GM12874 (cell line): ENCODE measurements around the gene SCUBE1.

Experiments
- TF ChIP-seq, protein P1 (sequence below): IDR thresholded peaks from 2 replicates; pipeline ENCODE4 v1.5.1; 2011; ENCODE audit warnings: low read depth, mild to moderate bottlenecking, control low read depth, low read length, moderate library complexity; ENCODE audit not compliant: insufficient read depth

Gene SCUBE1

DNA sequence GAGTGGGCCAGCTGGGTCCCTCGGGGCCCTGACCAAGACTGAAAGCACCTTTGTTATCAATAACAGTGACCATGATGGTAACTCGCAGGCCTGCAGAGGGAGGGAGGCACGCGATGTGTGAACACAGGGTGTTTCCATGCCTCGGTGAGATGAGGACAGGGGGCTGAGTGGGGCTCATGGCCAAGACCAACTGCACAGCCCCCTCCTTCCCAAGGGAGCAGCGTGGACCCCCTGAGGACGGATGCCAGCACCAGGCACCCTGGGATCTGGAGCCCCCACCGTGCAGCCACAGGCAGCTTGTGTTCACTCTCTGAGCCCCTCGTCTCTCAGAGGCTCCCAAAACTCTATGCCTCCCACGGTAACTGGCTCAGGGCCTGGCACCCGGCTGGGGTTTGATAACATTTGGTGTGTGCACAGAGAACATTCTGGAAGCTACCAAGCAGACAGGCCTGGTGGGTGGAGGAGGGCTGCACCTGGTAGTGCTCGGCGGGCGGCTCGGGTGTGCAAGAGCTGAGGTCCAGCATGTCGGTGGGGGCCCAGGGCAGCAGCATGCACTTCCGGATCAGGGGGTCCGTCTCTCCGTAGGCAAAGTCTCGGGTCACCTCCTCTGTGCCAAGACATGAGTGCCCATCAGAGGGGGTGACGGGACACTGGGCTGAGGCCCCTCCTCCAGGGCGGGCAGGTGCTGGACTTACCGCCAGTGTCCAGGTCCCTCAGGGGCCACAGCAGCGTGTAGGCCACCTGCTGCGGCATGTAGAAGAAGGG lies 163.8 kb downstream of the SCUBE1 start:
- TF ChIP-seq, protein P1, sequence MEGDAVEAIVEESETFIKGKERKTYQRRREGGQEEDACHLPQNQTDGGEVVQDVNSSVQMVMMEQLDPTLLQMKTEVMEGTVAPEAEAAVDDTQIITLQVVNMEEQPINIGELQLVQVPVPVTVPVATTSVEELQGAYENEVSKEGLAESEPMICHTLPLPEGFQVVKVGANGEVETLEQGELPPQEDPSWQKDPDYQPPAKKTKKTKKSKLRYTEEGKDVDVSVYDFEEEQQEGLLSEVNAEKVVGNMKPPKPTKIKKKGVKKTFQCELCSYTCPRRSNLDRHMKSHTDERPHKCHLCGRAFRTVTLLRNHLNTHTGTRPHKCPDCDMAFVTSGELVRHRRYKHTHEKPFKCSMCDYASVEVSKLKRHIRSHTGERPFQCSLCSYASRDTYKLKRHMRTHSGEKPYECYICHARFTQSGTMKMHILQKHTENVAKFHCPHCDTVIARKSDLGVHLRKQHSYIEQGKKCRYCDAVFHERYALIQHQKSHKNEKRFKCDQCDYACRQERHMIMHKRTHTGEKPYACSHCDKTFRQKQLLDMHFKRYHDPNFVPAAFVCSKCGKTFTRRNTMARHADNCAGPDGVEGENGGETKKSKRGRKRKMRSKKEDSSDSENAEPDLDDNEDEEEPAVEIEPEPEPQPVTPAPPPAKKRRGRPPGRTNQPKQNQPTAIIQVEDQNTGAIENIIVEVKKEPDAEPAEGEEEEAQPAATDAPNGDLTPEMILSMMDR: no peak

DNA sequence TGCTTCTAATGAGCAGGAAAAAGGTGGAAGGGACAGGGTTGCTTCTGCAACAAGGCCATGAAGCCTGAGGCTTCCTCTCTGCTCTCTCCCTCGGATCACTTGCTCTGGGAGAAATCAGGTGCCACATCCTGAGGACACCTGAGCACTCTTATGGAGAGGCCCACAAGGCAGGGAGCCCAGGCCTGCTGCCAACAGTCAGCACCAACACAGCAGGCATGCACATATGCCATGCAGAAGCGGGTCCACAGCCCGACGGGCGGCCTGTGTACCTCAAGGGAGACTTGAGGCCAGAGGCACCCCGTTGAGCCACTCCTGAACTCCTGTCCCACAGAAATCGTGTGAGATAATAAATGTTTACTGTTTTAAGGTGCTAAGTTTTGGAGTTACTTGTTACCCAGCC lies 165.7 kb downstream of the SCUBE1 start:
- TF ChIP-seq, protein P1: no peak

DNA sequence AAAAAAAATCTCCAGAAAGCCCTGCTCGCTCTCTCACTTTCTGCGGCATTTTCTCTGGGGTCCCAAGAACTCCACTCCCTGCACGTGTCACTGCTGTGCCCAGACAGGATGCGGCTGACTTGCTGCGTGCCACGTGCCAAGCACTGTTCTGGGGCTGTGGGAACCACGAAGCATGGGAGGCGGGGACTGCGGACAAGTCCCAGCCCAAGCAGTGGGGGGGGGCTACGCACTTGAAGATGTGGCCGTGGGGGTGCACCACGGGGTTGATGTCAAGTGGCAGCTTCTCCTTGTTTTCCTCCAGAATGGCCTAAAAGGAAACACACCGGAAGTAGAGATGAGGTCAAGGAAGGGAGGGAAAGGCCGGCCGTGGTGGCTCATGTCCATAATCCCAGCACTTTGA lies 167.1 kb downstream of the SCUBE1 start:
- TF ChIP-seq, protein P1: no peak

DNA sequence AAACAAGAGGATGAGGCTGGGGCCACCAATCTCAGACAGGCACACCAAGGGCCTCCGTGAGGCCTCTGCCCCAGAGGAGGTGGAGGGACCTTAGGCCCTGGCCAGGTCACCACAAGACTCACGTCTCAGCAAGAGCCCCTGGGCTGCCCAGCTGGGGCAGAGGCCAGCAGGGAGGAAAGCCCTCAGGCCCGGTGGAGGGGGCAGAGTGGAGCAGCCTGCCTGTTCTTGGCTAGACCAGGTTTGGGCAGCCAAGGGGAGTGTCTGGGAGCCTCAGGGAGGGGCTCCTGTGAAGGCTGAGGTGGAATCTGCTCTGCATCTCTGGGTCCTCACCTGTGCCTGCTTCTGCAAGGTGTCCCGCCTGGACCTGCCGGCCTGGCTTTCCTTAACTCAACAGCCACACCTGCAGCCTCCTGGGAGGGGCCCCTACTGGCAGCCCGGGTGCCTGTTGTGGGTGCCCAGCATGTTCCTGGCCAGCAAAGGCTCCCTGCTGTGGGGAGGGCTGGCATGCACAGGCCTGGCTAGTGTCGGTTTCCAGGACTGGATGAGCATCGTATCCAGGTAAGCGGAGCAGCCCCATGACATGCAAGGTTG lies 168.1 kb downstream of the SCUBE1 start:
- TF ChIP-seq, protein P1: no peak

DNA sequence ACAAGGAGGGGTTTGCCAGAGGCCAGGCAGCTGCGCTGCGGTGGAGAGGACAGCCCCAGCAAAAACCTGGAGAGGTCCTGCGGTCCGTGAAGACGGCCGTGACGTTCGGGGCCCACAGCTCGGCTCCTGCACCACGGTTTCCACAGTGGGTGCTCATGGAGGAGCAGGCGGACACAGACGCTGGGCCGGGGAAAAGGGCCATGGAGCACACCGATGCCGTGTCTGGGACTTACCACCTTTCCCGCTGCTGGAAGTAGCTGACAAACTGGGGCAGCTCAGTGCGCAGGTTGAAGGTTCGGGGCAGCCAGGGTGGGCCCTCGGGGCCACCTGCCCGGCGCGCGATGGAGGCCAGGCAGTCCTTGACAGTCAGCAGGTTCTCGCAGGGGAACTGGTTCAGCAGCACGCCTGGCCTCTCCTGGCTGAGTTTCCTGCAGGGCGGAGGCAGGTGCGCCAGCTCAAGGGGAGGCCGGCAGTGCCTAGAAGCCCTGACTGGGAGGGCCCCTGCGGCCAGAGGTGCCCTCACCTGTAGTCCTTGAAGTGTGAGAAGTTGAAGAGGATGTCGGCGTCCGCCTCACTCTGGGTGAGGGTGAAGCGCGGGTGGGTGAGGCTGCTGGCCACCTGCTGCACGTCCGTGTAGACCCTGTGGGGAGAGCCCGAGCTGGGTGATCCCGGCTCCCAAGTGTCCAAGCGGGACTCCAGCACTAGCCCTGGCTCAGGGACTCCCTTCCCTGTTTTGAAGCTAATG lies 169.0 kb downstream of the SCUBE1 start:
- TF ChIP-seq, protein P1: no peak

DNA sequence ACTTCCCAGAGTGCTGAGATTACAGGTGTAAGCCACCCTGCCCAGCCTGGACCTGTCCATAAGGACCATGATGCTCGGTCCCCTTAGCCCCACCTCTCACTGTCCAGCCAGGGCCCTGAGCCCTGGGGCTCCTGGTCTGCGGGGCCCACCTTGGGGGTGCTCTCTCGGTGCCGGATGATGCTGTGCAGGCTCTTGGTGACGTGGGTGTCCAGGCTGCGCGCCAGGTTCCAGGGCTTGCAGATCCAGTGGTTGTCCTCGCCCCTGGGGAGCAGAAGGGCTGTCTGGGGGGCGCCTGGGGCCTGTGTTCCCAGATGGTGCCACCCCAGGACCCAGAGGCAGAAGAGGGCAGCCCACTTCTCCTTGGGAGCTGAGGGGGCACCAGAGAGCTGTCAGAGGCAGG lies 169.6 kb downstream of the SCUBE1 start:
- TF ChIP-seq, protein P1: no peak

DNA sequence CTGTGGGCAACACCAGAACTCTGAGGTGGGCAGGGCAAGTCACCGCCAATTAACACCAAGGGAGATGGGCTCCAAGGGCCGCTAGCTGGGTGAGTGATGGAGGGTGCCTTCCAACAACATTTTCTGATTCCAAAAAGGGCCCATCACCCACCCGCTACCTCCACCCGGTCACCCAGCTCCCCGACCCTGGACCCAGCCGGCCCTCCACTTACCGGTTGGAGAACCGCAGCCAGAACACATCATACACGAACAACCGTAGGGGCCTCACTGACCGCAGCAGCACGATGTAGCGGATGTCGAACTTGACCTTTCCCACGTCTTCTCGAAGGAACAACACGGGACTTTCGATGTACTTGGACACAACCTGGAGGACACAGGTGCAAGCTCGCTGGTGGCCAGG lies 171.0 kb downstream of the SCUBE1 start:
- TF ChIP-seq, protein P1: no peak
